Peyer's patch (tissue), 4 donors: ENCODE results near the gene TMEM117.

ENCODE experiments used
- CTCF ChIP-seq, 6 experiments: fragments of 450-650 bp in 4 of 6; fragments of 200-600 bp in 2 of 6; sonication (generic) in 1 of 6; IDR thresholded peaks; one replicate each; pipeline ENCODE4 v1.5.1; 2017 to 2019; ENCODE audit warnings: antibody characterized with exemption in 6 of 6, mild to moderate bottlenecking in 3 of 6, moderate library complexity in 1 of 6
- POLR2A ChIP-seq, 2 donors: fragments of 450-650 bp; IDR thresholded peaks; one replicate each; pipeline ENCODE4 v1.5.1; 2017; ENCODE audit warnings: antibody characterized with exemption in 2 of 2, mild to moderate bottlenecking in 2 of 2, moderate library complexity in 2 of 2

GRCh38 chr12:43973993-43974392 lies 138.1 kb downstream of the TMEM117 start:
- TF ChIP-seq CTCF (IDR thresholded peaks at IDR 0.05) (no peak), POLR2A (IDR thresholded peaks at IDR 0.05) (no peak)
